ENCODE results near the gene PCDHGA7. TPM values are rescaled to one million over a fixed set of nuclear protein-coding genes. Genes with fewer than 3 reads are reported as not detected.

The PCDHGA7 gene
- total RNA-seq, 1 experiment from 2014 or later, result 0.43 TPM

DNA sequence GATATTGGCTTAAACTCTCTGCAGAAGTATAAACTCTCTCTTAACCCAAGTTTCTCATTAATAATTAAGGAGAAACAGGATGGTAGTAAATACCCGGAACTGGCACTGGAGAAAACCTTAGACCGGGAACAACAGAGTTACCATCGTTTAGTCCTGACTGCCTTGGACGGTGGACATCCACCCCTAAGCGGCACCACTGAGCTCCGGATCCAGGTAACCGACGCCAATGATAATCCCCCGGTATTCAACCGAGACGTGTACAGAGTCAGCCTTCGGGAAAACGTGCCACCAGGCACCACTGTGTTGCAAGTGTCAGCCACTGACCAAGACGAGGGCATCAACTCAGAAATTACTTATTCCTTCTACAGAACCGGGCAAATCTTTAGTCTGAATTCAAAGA, 16.1 kb downstream of the PCDHGA7 start:
- intact Hi-C loops (cut with micrococcal nuclease; ENCODE audit: unreplicated experiment), result no loop called here
- peaks cover 14% of the 10 kb centered on the region for H3K36me3 Mint-ChIP-seq (ENCODE audit: insufficient read depth, unreplicated experiment)
- POLR2A ChIA-PET, result no interaction called here

DNA sequence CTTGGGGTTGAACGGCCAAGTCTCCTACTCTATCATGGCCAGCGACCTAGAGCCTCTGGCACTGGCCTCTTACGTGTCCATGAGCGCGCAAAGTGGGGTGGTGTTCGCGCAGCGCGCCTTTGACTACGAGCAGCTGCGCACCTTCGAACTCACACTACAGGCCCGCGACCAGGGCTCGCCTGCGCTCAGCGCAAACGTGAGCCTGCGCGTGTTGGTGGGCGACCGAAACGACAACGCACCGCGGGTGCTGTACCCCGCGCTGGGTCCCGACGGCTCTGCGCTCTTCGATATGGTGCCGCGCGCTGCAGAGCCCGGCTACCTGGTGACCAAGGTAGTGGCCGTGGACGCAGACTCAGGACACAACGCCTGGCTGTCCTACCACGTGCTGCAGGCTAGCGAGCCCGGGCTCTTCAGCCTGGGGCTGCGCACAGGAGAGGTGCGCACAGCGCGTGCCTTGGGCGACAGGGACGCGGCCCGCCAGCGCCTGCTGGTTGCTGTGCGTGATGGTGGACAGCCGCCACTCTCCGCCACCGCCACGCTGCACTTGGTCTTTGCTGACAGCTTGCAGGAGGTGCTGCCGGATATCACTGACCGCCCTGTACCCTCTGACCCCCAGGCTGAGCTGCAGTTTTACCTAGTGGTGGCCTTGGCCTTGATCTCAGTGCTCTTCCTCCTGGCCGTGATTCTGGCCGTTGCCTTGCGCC, 17.2 kb downstream of the PCDHGA7 start:
- ChIA-PET CTCF (interaction anchor here (0.9 kb wide), 1 partner anchor 164 kb away, joined by 4 read pairs; no protein-coding TSS in a partner anchor), POLR2A (no interaction called here)
- TF ChIP-seq, protein P1, sequence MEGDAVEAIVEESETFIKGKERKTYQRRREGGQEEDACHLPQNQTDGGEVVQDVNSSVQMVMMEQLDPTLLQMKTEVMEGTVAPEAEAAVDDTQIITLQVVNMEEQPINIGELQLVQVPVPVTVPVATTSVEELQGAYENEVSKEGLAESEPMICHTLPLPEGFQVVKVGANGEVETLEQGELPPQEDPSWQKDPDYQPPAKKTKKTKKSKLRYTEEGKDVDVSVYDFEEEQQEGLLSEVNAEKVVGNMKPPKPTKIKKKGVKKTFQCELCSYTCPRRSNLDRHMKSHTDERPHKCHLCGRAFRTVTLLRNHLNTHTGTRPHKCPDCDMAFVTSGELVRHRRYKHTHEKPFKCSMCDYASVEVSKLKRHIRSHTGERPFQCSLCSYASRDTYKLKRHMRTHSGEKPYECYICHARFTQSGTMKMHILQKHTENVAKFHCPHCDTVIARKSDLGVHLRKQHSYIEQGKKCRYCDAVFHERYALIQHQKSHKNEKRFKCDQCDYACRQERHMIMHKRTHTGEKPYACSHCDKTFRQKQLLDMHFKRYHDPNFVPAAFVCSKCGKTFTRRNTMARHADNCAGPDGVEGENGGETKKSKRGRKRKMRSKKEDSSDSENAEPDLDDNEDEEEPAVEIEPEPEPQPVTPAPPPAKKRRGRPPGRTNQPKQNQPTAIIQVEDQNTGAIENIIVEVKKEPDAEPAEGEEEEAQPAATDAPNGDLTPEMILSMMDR (IDR thresholded peaks at IDR 0.05; ENCODE audit: insufficient read depth in 1 of 2, low read depth in 1 of 2, low read length in 1 of 2, severe bottlenecking in 1 of 2, unreplicated experiment in 1 of 2), result no peak
- Mint-ChIP-seq H3K4me1 (ENCODE audit: low read depth, unreplicated experiment) (no peaks in the 10 kb centered on the region), H3K4me3 (ENCODE audit: unreplicated experiment) (peak overlapping the region; percentile 51), H3K9me3 (ENCODE audit: unreplicated experiment) (peaks cover 11% of the 10 kb centered on the region), H3K27ac (ENCODE audit: unreplicated experiment) (no peak overlapping the region), H3K36me3 (ENCODE audit: insufficient read depth, unreplicated experiment) (peaks cover 17% of the 10 kb centered on the region), H3K27me3 (ENCODE audit: insufficient read depth, unreplicated experiment) (no peaks in the 10 kb centered on the region)
- Histone ChIP-seq H3K4me3 (ENCODE audit: low read depth, low read length) (no peak overlapping the region), H3K27me3 (replicated peaks; ENCODE audit: control insufficient read depth, insufficient read depth, low read length) (no peaks in the 10 kb centered on the region), H3K9me3 (peaks cover 17% of the 10 kb centered on the region), H3K36me3 (ENCODE audit: control insufficient read depth, insufficient read depth, low read length) (no peaks in the 10 kb centered on the region), H3K4me1 (no peaks in the 10 kb centered on the region)
- no peak for DNase-seq
- intact Hi-C loops (cut with micrococcal nuclease; ENCODE audit: unreplicated experiment), result no loop called here
- BruUV-seq (replicated peaks), result no TSS peak

More for the DNA sequence above, 16.1 kb downstream of the PCDHGA7 start:
- H3K9me3 ChIP-seq, result peaks cover 17% of the 10 kb centered on the region
- CTCF ChIA-PET, result interaction anchor here (0.6 to 2.1 kb wide), 3 partner anchors 126 to 165 kb away, joined by 4 to 9 read pairs (median 6); no protein-coding TSS in a partner anchor
- Mint-ChIP-seq H3K27ac (ENCODE audit: unreplicated experiment) (no peak overlapping the region), H3K4me3 (ENCODE audit: unreplicated experiment) (peak overlapping the region; percentile 28), H3K9me3 (ENCODE audit: unreplicated experiment) (peaks cover 11% of the 10 kb centered on the region), H3K27me3 (ENCODE audit: insufficient read depth, unreplicated experiment) (no peaks in the 10 kb centered on the region), H3K4me1 (ENCODE audit: low read depth, unreplicated experiment) (no peaks in the 10 kb centered on the region)
- no peak for DNase-seq
- no peak overlapping the region for H3K4me3 ChIP-seq (ENCODE audit: low read depth, low read length)
- H3K36me3 ChIP-seq (ENCODE audit: control insufficient read depth, insufficient read depth, low read length), result no peaks in the 10 kb centered on the region
- TSS peak; percentile 45 for BruUV-seq (replicated peaks)
- H3K4me1 ChIP-seq, result no peaks in the 10 kb centered on the region
- H3K27me3 ChIP-seq (replicated peaks; ENCODE audit: control insufficient read depth, insufficient read depth, low read length), result no peaks in the 10 kb centered on the region
- TF ChIP-seq, protein P1 (IDR thresholded peaks at IDR 0.05; ENCODE audit: insufficient read depth in 1 of 2, low read depth in 1 of 2, low read length in 1 of 2, severe bottlenecking in 1 of 2, unreplicated experiment in 1 of 2), result no peak

DNA sequence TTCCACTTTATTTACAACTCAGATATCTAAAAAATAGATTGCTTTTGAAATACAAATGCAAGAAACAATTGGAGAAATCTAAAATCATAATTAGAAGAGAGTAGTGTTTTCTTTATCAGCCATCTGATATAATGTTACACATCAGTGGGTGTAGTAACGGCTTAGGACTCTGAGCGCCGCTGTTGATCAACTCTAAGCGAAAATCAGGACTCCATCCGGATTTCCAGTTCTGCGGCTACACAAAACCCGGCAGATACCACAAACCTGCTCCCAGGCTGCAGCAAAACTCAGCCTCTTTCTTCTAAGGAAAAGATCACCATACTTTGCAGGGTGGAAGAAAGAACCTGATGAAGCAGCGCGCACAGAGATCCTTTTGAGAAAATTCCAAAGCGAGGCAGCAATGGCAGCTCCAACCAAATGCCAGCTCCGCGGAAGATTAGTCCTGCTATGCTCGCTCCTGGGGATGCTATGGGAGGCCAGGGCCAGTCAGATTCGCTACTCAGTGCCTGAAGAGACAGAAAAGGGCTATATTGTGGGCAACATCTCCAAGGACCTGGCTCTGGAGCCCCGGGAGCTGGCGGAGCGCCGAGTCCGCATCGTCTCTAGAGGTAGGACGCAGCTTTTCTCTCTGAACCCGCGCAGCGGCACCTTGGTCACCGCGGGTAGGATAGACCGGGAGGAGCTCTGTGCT, 20.2 kb downstream of the PCDHGA7 start, which contains the start of gene PCDHGA9:
Gene PCDHGA9, plus strand, starts transcription at position 226 of the 691 bp plus-strand sequence. Its CDS starts 175 bp downstream, at position 401.
- H3K36me3 Mint-ChIP-seq (ENCODE audit: insufficient read depth, unreplicated experiment), result peaks cover 17% of the 10 kb centered on the region
- no peaks in the 10 kb centered on the region for H3K27me3 Mint-ChIP-seq (ENCODE audit: insufficient read depth, unreplicated experiment)
- no peak within 1 kb of the TSS for H3K4me3 Mint-ChIP-seq (ENCODE audit: unreplicated experiment)
- no peaks in the 10 kb centered on the region for H3K4me1 Mint-ChIP-seq (ENCODE audit: low read depth, unreplicated experiment)
- Histone ChIP-seq H3K4me1 (no peaks in the 10 kb centered on the region), H3K36me3 (ENCODE audit: control insufficient read depth, insufficient read depth, low read length) (no peaks in the 10 kb centered on the region), H3K9me3 (peaks cover 19% of the 10 kb centered on the region), H3K4me3 (ENCODE audit: low read depth, low read length) (no peak within 1 kb of the TSS), H3K27me3 (replicated peaks; ENCODE audit: control insufficient read depth, insufficient read depth, low read length) (no peaks in the 10 kb centered on the region)
- H3K27ac Mint-ChIP-seq (ENCODE audit: unreplicated experiment), result no peak within 1 kb of the TSS
- H3K9me3 Mint-ChIP-seq (ENCODE audit: unreplicated experiment), result peaks cover 11% of the 10 kb centered on the region
- ChIA-PET CTCF (no interaction called here), POLR2A (no interaction called here)
- DNase-seq, result no peak
- TF ChIP-seq, protein P1 (IDR thresholded peaks at IDR 0.05; ENCODE audit: insufficient read depth in 1 of 2, low read depth in 1 of 2, low read length in 1 of 2, severe bottlenecking in 1 of 2, unreplicated experiment in 1 of 2), result no peak
- intact Hi-C loops (cut with micrococcal nuclease; ENCODE audit: unreplicated experiment), result no loop called here
- BruUV-seq (replicated peaks), result no TSS peak

Measured in Caco-2 (cell line).